Stimulated activated CD8-positive, alpha-beta memory T cell treated with anti-CD3 and anti-CD28 coated beads, Interleukin-12 subunit alpha, Interleukin-12 subunit beta, amount 100 ng/mL, for 24 hours (primary cell): Measurements from ENCODE around the gene PRAMEF27.
"Not testable (repeated sequence)": the region's sequence is repeated elsewhere in the genome, so short reads cannot be mapped to it uniquely, and the experiment has no call there.

Experiments
- DNase-seq: peaks from one replicate; pipeline ENCODE4 v3.0.0-alpha.2; 2020; ENCODE audit errors: extremely low read depth

Gene PRAMEF27

GRCh38 chr1:13056475-13056874, at the start of gene PRAMEF27:
Gene PRAMEF27 (minus strand): TSS chr1:13056575. CDS start chr1:13053659, 2,916 bp downstream.
- DNase-seq = not testable (repeated sequence)

- DNase-seq = not testable (repeated sequence)
Measured at GRCh38 chr1:13070474-13070873, 14.1 kb upstream of the PRAMEF27 start, which contains the start of gene PRAMEF25. Gene PRAMEF25 (plus strand): TSS chr1:13070774. CDS start chr1:13073694, 2,920 bp downstream.

GRCh38 chr1:13019846-13020245, 36.5 kb downstream of the PRAMEF27 start:
- not testable (repeated sequence) for DNase-seq

GRCh38 chr1:13011932-13012331, 44.4 kb downstream of the PRAMEF27 start:
- DNase-seq = not testable (repeated sequence)

- DNase-seq = not testable (repeated sequence)
Measured at GRCh38 chr1:13009348-13009747, 47.0 kb downstream of the PRAMEF27 start.

GRCh38 chr1:13005732-13006131, 50.6 kb downstream of the PRAMEF27 start:
- DNase-seq = not testable (repeated sequence)
